ENCODE data around the gene PDIK1L. TPM values are rescaled to one million over a fixed set of nuclear protein-coding genes. Genes with fewer than 3 reads are reported as not detected.

The PDIK1L gene
- total RNA-seq, 1 donor from 2014 or later: 11.4 TPM

DNA sequence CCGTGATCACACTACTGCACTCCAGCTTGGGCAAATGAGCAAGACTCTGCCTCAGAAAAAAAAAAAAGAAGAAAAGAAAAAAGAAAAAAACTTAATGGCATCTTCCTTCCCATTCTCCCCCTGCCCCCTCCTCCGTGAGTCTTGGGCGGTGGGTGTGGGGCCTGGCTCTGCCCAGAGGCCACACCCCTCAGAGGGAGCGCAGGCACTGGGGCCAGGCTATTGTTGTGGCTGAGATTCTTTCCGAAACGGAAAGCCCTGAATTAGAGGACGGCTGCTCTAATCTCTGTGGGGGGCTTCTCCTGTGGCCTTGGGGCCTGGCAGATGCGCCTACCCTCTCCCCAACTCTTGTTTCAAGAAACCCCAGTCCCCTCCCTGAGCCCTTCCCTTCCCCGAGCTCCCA lies 43.1 kb downstream of the PDIK1L start:
- ATAC-seq (peak; percentile 29), DNase-seq (no peak)
- no peak overlapping the region for H3K27ac ChIP-seq
- intact Hi-C loops (cut with DNase I): no loop called here
- H3K4me3 ChIP-seq: no peak overlapping the region
- H3K4me1 ChIP-seq: no peaks in the 10 kb centered on the region
- TF ChIP-seq, protein P1, sequence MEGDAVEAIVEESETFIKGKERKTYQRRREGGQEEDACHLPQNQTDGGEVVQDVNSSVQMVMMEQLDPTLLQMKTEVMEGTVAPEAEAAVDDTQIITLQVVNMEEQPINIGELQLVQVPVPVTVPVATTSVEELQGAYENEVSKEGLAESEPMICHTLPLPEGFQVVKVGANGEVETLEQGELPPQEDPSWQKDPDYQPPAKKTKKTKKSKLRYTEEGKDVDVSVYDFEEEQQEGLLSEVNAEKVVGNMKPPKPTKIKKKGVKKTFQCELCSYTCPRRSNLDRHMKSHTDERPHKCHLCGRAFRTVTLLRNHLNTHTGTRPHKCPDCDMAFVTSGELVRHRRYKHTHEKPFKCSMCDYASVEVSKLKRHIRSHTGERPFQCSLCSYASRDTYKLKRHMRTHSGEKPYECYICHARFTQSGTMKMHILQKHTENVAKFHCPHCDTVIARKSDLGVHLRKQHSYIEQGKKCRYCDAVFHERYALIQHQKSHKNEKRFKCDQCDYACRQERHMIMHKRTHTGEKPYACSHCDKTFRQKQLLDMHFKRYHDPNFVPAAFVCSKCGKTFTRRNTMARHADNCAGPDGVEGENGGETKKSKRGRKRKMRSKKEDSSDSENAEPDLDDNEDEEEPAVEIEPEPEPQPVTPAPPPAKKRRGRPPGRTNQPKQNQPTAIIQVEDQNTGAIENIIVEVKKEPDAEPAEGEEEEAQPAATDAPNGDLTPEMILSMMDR (IDR thresholded peaks at IDR 0.05): no peak
- H3K36me3 ChIP-seq: no peaks in the 10 kb centered on the region
- H3K27me3 ChIP-seq: peaks cover 11% of the 10 kb centered on the region
- no peaks in the 10 kb centered on the region for H3K9me3 ChIP-seq

DNA sequence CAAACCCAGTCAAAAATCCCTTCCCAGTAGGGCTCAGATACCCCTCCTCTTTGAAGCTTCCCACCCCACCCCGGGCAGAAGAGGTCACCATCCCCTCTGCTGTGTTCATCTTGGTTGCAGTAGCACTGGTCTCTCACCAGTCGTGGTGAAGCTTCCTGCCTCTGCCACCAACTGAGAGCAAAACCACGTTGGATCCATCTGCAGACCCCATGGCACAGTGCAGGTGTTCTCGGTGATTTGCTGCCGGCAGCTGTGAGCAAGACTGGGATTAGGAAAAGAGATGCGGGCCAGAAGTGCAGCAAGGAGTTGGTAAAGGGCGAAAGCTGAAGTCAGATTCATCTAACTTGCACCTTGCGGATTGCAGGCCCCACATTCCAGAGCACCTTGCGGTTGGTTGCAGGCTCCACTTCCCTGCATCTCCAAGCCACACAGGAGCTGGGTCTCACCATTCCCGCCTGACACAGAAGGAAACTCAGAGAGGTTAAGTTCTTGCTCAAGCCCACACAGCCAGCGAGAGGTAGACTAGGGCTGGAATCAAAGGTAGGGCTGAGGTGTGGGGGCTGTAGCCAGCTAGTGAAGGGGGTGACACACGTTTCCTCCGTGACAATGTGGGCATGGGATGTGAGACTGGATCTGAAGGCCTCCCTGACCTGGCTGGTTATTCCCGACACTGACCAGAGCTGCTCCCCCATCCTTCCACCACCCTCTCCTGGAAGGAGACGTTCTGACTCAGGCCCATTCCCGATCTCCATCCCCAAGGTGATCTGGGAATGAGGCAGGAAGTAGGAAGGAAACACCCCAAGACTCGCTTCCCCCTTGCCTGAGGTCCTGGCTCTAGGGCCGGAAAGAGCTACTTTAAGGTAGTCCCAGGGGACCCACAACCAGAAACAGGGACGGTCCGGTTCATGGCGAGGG lies 44.0 kb downstream of the PDIK1L start:
- Histone ChIP-seq H3K27me3 (peaks cover 12% of the 10 kb centered on the region), H3K27ac (peak overlapping the region; percentile 36), H3K4me1 (no peaks in the 10 kb centered on the region), H3K4me3 (peak overlapping the region; percentile 12), H3K9me3 (no peaks in the 10 kb centered on the region), H3K36me3 (no peaks in the 10 kb centered on the region)
- DNase-seq: no peak
- intact Hi-C loops (cut with DNase I): no loop called here
- TF ChIP-seq, protein P1 (IDR thresholded peaks at IDR 0.05): no peak
- ATAC-seq: no peak

DNA sequence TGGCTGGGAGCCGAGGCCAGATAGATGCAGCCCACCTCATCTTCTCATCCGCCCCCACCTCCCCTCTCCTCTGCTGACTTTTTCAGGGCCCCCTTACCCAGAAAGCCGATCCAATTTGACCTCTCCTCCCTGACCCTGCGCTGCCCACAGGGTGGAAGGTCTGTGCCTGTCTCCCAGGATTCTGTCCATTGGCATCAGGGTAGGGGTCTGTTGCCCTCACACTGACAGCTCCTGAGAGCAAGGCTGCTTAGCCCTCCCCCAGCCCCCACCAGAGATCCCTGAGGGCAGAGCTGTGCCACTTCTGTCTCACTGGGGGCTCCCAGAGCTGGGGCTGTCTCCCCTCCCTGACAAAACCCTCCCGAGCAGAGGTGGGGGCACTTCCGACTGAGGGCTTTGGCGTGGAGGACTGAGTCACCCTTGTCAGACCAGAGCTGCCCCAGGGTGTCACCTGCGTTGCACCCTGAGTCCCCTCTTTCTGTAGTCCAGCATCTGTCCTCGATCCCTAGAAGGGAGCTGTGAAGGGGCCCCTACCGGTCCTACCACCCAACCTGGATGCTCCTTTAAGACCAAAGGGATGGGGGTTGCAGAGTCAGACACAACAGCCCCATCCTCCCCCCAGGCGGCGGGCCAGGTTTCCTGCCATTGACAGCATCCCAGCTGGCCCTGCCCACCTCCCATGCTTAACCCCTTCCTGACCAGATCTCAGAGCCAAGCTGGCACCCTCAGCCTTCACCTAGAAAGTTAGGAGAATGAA lies 44.8 kb downstream of the PDIK1L start:
- H3K9me3 ChIP-seq: no peaks in the 10 kb centered on the region
- no peak for DNase-seq
- TF ChIP-seq, protein P1 (IDR thresholded peaks at IDR 0.05): no peak
- peaks cover 7% of the 10 kb centered on the region for H3K4me1 ChIP-seq
- H3K27ac ChIP-seq: peak overlapping the region; percentile 36
- peak; percentile 8 for ATAC-seq
- H3K36me3 ChIP-seq: no peaks in the 10 kb centered on the region
- intact Hi-C loops (cut with DNase I): no loop called here
- H3K4me3 ChIP-seq: peak overlapping the region; percentile 12
- H3K27me3 ChIP-seq: peaks cover 17% of the 10 kb centered on the region

DNA sequence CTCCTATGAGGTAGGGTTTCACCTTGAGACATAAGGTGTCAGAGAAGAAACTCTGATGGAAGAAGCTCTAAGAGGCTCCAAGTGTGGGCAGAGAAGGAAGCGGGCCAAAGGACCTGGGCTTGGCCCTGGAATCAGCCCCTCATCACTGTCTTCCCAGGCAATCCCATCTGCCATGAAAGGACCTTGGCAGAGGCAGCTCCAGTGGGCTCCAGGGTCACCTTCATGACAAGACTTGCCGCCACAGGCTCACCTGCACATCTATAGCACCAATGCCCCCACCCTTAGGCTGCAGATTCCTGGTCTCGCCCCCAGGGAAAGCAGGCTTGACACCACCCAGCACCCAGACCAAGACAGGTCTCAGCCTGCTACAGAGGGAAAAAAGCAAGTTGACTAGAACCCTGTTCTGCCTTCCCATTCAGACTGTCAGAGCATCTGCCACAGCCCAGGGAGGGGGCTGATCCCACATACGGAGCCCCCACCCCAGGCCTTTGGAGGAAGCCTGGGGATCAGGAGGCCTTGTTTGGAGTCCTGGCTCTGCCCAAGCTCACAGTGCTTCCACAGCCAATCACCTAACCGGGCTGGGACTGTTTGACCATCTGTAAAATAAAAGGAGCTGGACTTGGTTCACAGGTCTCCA lies 46.8 kb downstream of the PDIK1L start:
- ATAC-seq: no peak
- TF ChIP-seq, protein P1 (IDR thresholded peaks at IDR 0.05): no peak
- Histone ChIP-seq H3K4me3 (no peak overlapping the region), H3K4me1 (peaks cover 15% of the 10 kb centered on the region), H3K36me3 (no peaks in the 10 kb centered on the region), H3K27me3 (peaks cover 17% of the 10 kb centered on the region), H3K27ac (no peak overlapping the region), H3K9me3 (no peaks in the 10 kb centered on the region)
- DNase-seq: no peak
- intact Hi-C loops (cut with DNase I): no loop called here

DNA sequence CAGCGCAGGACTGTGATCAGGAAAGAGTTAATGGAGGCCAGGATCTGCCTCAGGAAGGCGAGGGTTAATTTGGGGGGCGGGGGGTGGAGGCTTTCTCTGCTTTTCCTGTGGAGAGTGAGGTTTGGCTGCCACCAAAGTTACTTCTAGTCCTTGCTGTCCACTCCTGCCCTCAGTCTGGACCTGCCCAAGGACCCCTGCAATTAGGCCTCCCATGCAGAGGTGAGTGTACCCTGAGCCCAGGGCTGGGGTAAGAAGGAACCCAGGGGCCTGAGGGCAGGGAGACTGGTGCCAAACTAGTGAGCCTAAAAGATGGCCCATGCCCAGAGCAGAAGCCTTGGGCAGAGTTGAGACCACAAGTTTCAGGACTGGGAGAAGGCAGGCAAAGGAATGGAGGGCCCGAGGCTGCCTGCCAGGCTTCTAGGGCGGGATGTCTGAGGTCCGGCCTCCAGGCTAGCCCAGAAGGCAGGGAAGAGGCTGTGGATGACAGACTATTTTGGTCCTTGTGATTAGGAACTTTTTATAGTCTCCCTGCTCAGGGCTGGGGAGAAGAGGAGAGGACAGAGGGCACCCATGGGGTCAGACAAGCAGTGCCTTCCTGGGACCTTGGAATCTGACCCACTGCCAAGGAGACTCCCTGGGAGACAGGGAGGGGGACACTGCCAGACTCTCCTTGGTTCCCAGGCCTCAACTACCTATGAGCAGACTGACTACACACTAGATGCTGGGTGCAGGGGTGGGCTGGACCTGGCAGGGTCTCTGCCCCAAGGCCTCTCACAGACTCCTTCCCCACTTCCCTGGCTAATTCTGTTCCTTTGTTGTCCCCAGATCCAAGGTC lies 47.5 kb downstream of the PDIK1L start, which contains the start of gene FAM110D:
TSS of gene FAM110D (plus strand) at position 172 of the 835 bp plus-strand sequence. CDS start 2,213 bp downstream, outside the sequence.
- no peak for ATAC-seq
- H3K4me1 ChIP-seq: peaks cover 19% of the 10 kb centered on the region
- TF ChIP-seq, protein P1 (IDR thresholded peaks at IDR 0.05): no peak
- peak within 1 kb of the TSS; percentile 51 for H3K27ac ChIP-seq
- H3K27me3 ChIP-seq: peaks cover 17% of the 10 kb centered on the region
- H3K4me3 ChIP-seq: peak within 1 kb of the TSS; percentile 59
- no peaks in the 10 kb centered on the region for H3K36me3 ChIP-seq
- intact Hi-C loops (cut with DNase I): no loop called here
- DNase-seq: peak; percentile 53
- no peaks in the 10 kb centered on the region for H3K9me3 ChIP-seq
